T-cell (primary cell): Measurements from ENCODE around the gene PIK3R5. TPM values are rescaled to one million over a fixed set of nuclear protein-coding genes. Genes with fewer than 3 reads are reported as not detected.

ENCODE experiments used
- ATAC-seq, 4 experiments: fragments of 200-7000 bp in 3 of 4; fragments of 150-1000 bp in 1 of 4; cut with Tn5 transposase; replicated peaks in 1 of 4; 1 replicate in 3 of 4; 2 replicates in 1 of 4; pipeline ENCODE4 v1.10.0; 2021; ENCODE audit warnings: moderate library complexity in 3 of 4, mild to moderate bottlenecking in 2 of 4, moderate number of reproducible peaks in 1 of 4
- CTCF ChIA-PET, 2 donors: fragments of 300-600 bp; sonication (Branson Sonifier 250); formaldehyde crosslinking; loops; one replicate each; lab custom pipeline; 2022; ENCODE audit warnings: antibody characterized with exemption in 2 of 2; lab: Charles Lee
- POLR2A ChIA-PET, 2 donors: fragments of 300-600 bp; sonication (Branson Sonifier 250); formaldehyde crosslinking; loops; one replicate each; lab custom pipeline; 2022; ENCODE audit warnings: antibody characterized with exemption in 2 of 2; lab: Charles Lee
- DNase-seq, 35 experiments: peaks; one replicate each; pipeline versions ENCODE4 v3.0.0 to v3.0.0-alpha.2; 2013 to 2023
- H3K27ac ChIP-seq: one replicate; pipeline ENCODE4 v1.5.1; 2013; ENCODE audit warnings: low read length
- H3K27me3 ChIP-seq, 2 experiments: replicated peaks in 1 of 2; 1 replicate in 1 of 2; 2 replicates in 1 of 2; pipeline versions ENCODE4 v1.6.1 to v1.7.0; 2013; ENCODE audit warnings: low read length in 1 of 2, mixed read lengths in 1 of 2; ENCODE audit not compliant: control insufficient read depth in 2 of 2, insufficient read depth in 2 of 2; ENCODE audit errors: extremely low read depth in 1 of 2
- H3K36me3 ChIP-seq, 2 donors: 1 replicate in 1 of 2; 2 replicates in 1 of 2; pipeline versions ENCODE4 v1.6.1 to v1.7.0; 2013; ENCODE audit warnings: low read length in 1 of 2; ENCODE audit not compliant: control insufficient read depth in 2 of 2, insufficient read depth in 1 of 2; ENCODE audit errors: extremely low read depth in 1 of 2
- H3K4me1 ChIP-seq, 2 experiments: 1 replicate in 1 of 2; 2 replicates in 1 of 2; pipeline versions ENCODE4 v1.6.1 to v1.7.0; 2013; ENCODE audit warnings: low read length in 2 of 2, mixed read lengths in 1 of 2; ENCODE audit not compliant: insufficient read depth in 2 of 2, control insufficient read depth in 1 of 2; ENCODE audit errors: extremely low read depth in 1 of 2
- H3K4me3 ChIP-seq, 2 donors: 1 replicate in 1 of 2; 2 replicates in 1 of 2; pipeline versions ENCODE4 v1.5.1 to v1.7.0; 2013; ENCODE audit warnings: mild to moderate bottlenecking in 2 of 2, low read length in 1 of 2, moderate library complexity in 1 of 2; ENCODE audit not compliant: control insufficient read depth in 1 of 2; ENCODE audit errors: extremely low read depth in 1 of 2
- H3K9me3 ChIP-seq: 2 replicates; pipeline ENCODE4 v1.7.0; 2013
- H3K27ac Mint-ChIP-seq, 2 donors: one replicate each; pipeline ENCODE4 v1.8.0; 2020 to 2021; ENCODE audit warnings: mild to moderate bottlenecking in 2 of 2, mixed read lengths in 2 of 2
- H3K27me3 Mint-ChIP-seq, 2 donors: one replicate each; pipeline ENCODE4 v1.8.0; 2021 to 2022; ENCODE audit warnings: mixed read lengths in 2 of 2
- H3K36me3 Mint-ChIP-seq: one replicate; pipeline ENCODE4 v1.8.0; 2021; ENCODE audit warnings: mixed read lengths
- H3K4me1 Mint-ChIP-seq, 3 donors: one replicate each; pipeline ENCODE4 v1.8.0; 2020 to 2022; ENCODE audit warnings: mixed read lengths in 3 of 3, mild to moderate bottlenecking in 1 of 3
- H3K4me3 Mint-ChIP-seq, 3 donors: one replicate each; pipeline ENCODE4 v1.8.0; 2020 to 2022; ENCODE audit warnings: mild to moderate bottlenecking in 3 of 3, mixed read lengths in 3 of 3, moderate library complexity in 3 of 3
- H3K9me3 Mint-ChIP-seq, 3 donors: one replicate each; pipeline ENCODE4 v1.8.0; 2020 to 2022; ENCODE audit warnings: mixed read lengths in 3 of 3
- WGBS: methylation state at CpG from one replicate; pipeline ENCODE4 v1.1.5; 2013; ENCODE audit warnings: missing lambda C conversion rate; ENCODE audit not compliant: insufficient coverage; 5-methylcytosine and 5-hydroxymethylcytosine counted together
- total RNA-seq, 35 experiments: library from RNA in 6 of 35; stranded (reverse) in 6 of 35; fragments of 120-200 nt in 1 of 35; gene quantifications; one replicate each; pipeline versions ENCODE4 v1.2.1 to v1.2.4 and lab custom pipeline; 2013 to 2026

PIK3R5 gene
- total RNA-seq, 5 donors from 2014 or later (not counting 1 experiment from before 2014, with no cell fraction given) = 118 to 210 (median 151) TPM

GRCh38 chr17:8877984-8878383 is 87.5 kb downstream of the PIK3R5 start:
- H3K27ac Mint-ChIP-seq = peak overlapping the region; percentile 3 to 53
- POLR2A ChIA-PET = interaction anchor here in 1 of 2 donors (0.6 kb wide), 1 partner anchor 29 kb away, joined by 3 read pairs; no protein-coding TSS in a partner anchor
- peaks cover 0 to 21% (median 17%) of the 10 kb centered on the region in 3 donors for H3K4me1 Mint-ChIP-seq
- CTCF ChIA-PET = interaction anchor here in 1 of 2 donors (0.5 kb wide), 1 partner anchor 123 kb away, joined by 4 read pairs; no protein-coding TSS in a partner anchor
- ATAC-seq (no peak), DNase-seq (no peak)
- H3K27me3 Mint-ChIP-seq = no peaks in the 10 kb centered on the region
- Histone ChIP-seq H3K9me3 (no peaks in the 10 kb centered on the region), H3K4me3 (no peak overlapping the region), H3K4me1 (peaks cover 0 to 4% of the 10 kb centered on the region in 2 experiments), H3K36me3 (peaks cover 7 to 56% of the 10 kb centered on the region in 2 donors), H3K27ac (no peak overlapping the region), H3K27me3 (no peaks in the 10 kb centered on the region)
- H3K4me3 Mint-ChIP-seq = no peak overlapping the region
- H3K9me3 Mint-ChIP-seq = no peaks in the 10 kb centered on the region
- WGBS = 100% methylated on average over 4 of the region's 4 CpGs
- peaks cover 48% of the 10 kb centered on the region for H3K36me3 Mint-ChIP-seq

GRCh38 chr17:8875957-8876356 is 89.5 kb downstream of the PIK3R5 start:
- H3K4me1 ChIP-seq = peaks cover 0 to 4% of the 10 kb centered on the region in 2 experiments
- Mint-ChIP-seq H3K27ac (no peak overlapping the region), H3K27me3 (no peaks in the 10 kb centered on the region), H3K4me3 (no peak overlapping the region), H3K4me1 (peaks cover 0 to 21% (median 19%) of the 10 kb centered on the region in 3 donors), H3K9me3 (no peaks in the 10 kb centered on the region), H3K36me3 (peaks cover 31% of the 10 kb centered on the region)
- ChIA-PET POLR2A (interaction anchor here (0.5 kb wide), 2 partner anchors 16 to 45 kb away, joined by 4 to 5 read pairs; no protein-coding TSS in a partner anchor), CTCF (no interaction called here)
- peaks cover 2 to 36% of the 10 kb centered on the region in 2 donors for H3K36me3 ChIP-seq
- no peak overlapping the region for H3K4me3 ChIP-seq
- H3K27ac ChIP-seq = no peak overlapping the region
- WGBS = no CpG with 5 or more reads among the region's 5 CpGs
- no peaks in the 10 kb centered on the region for H3K9me3 ChIP-seq
- no peak for DNase-seq
- H3K27me3 ChIP-seq = no peaks in the 10 kb centered on the region
- no peak for ATAC-seq

- no peak for ATAC-seq
- ChIA-PET CTCF (no interaction called here), POLR2A (interaction anchor here in 1 of 2 donors (0.5 kb wide), 1 partner anchor 45 kb away, joined by 4 read pairs; no protein-coding TSS in a partner anchor)
- Histone ChIP-seq H3K36me3 (peaks cover 2 to 31% of the 10 kb centered on the region in 2 donors), H3K4me3 (no peak overlapping the region), H3K27me3 (no peaks in the 10 kb centered on the region), H3K4me1 (peaks cover 0 to 4% of the 10 kb centered on the region in 2 experiments), H3K9me3 (no peaks in the 10 kb centered on the region), H3K27ac (no peak overlapping the region)
- no peaks in the 10 kb centered on the region for H3K27me3 Mint-ChIP-seq
- no peak overlapping the region for H3K4me3 Mint-ChIP-seq
- no peak for DNase-seq
- no peak overlapping the region for H3K27ac Mint-ChIP-seq
- H3K4me1 Mint-ChIP-seq = peaks cover 0 to 21% (median 19%) of the 10 kb centered on the region in 3 donors
- no peaks in the 10 kb centered on the region for H3K9me3 Mint-ChIP-seq
- 95% methylated on average over 12 of the region's 12 CpGs for WGBS
- peaks cover 26% of the 10 kb centered on the region for H3K36me3 Mint-ChIP-seq
Observed at GRCh38 chr17:8875436-8875835, 90.1 kb downstream of the PIK3R5 start.

GRCh38 chr17:8873801-8874715 is 91.4 kb downstream of the PIK3R5 start:
- Mint-ChIP-seq H3K4me1 (peaks cover 0 to 21% (median 21%) of the 10 kb centered on the region in 3 donors), H3K36me3 (peaks cover 17% of the 10 kb centered on the region), H3K27ac (no peak overlapping the region), H3K27me3 (no peaks in the 10 kb centered on the region), H3K4me3 (no peak overlapping the region), H3K9me3 (no peaks in the 10 kb centered on the region)
- Histone ChIP-seq H3K4me1 (peaks cover 0 to 10% of the 10 kb centered on the region in 2 experiments), H3K4me3 (no peak overlapping the region), H3K36me3 (peaks cover 0 to 17% of the 10 kb centered on the region in 2 donors), H3K9me3 (no peaks in the 10 kb centered on the region), H3K27me3 (no peaks in the 10 kb centered on the region), H3K27ac (no peak overlapping the region)
- 91% methylated on average over 15 of the region's 19 CpGs for WGBS
- ATAC-seq (peak in 2 of 4 experiments; percentile 28 to 41), DNase-seq (no peak)
- CTCF ChIA-PET = no interaction called here
- POLR2A ChIA-PET = no interaction called here

- peaks cover 6% of the 10 kb centered on the region for H3K36me3 Mint-ChIP-seq
- H3K4me1 Mint-ChIP-seq = peaks cover 8 to 33% (median 30%) of the 10 kb centered on the region in 3 donors
- POLR2A ChIA-PET = no interaction called here
- peaks cover 0 to 21% of the 10 kb centered on the region in 2 experiments for H3K4me1 ChIP-seq
- H3K27me3 Mint-ChIP-seq = no peaks in the 10 kb centered on the region
- CTCF ChIA-PET = interaction anchor here in 1 of 2 donors (0.6 kb wide), 1 partner anchor 98 kb away, joined by 4 read pairs; no protein-coding TSS in a partner anchor
- no peak for DNase-seq
- no peaks in the 10 kb centered on the region for H3K27me3 ChIP-seq
- WGBS = 84% methylated on average over 13 of the region's 17 CpGs
- H3K27ac ChIP-seq = no peak overlapping the region
- H3K36me3 ChIP-seq = peaks cover 0 to 7% of the 10 kb centered on the region in 2 donors
- no peaks in the 10 kb centered on the region for H3K9me3 Mint-ChIP-seq
- H3K27ac Mint-ChIP-seq = peak overlapping the region in 1 of 2 donors; percentile 69
- no peak overlapping the region for H3K4me3 ChIP-seq
- no peak for ATAC-seq
- no peaks in the 10 kb centered on the region for H3K9me3 ChIP-seq
- H3K4me3 Mint-ChIP-seq = no peak overlapping the region
Observed at GRCh38 chr17:8872705-8873435, 92.6 kb downstream of the PIK3R5 start.
